ENCODE data around the gene CDH9. TPM values are rescaled to one million over a fixed set of nuclear protein-coding genes. Genes with fewer than 3 reads are reported as not detected.
"Not testable (repeated sequence)": the region's sequence is repeated elsewhere in the genome, so short reads cannot be mapped to it uniquely, and the experiment has no call there.

The CDH9 gene
- total RNA-seq, 1 experiment from 2014 or later, result not detected

- no peak for DNase-seq (ENCODE audit: low spot score)
These were observed 89.5 kb downstream of the CDH9 start for GRCh38 chr5:26948921-26949320.

GRCh38 chr5:26945901-26946300, 92.5 kb downstream of the CDH9 start:
- DNase-seq (ENCODE audit: low spot score), result no peak

GRCh38 chr5:26942481-26942880, 95.9 kb downstream of the CDH9 start:
- DNase-seq (ENCODE audit: low spot score), result peak; percentile 64

- DNase-seq (ENCODE audit: low spot score), result no peak
These were observed 97.4 kb downstream of the CDH9 start for GRCh38 chr5:26940994-26941393.

DNA sequence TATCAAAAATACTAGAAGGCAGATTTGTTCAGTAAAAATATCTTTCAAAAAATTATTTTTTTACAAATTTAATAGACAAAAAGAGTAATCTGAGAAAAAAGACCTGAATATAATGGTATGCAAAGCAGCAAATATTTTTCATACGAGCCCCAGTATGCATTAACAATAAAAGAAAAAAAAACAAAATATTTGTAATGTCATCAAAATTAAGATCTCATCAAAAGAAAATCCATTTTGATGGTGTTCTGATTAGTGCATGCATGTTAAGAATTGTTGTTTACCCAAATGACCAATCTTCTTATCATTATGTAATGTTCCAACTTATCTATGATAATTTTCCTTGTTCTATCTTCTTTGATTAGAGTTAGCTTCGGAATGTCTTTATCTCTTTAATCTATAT, 106.1 kb downstream of the CDH9 start:
- no peak for DNase-seq (ENCODE audit: low spot score)

DNA sequence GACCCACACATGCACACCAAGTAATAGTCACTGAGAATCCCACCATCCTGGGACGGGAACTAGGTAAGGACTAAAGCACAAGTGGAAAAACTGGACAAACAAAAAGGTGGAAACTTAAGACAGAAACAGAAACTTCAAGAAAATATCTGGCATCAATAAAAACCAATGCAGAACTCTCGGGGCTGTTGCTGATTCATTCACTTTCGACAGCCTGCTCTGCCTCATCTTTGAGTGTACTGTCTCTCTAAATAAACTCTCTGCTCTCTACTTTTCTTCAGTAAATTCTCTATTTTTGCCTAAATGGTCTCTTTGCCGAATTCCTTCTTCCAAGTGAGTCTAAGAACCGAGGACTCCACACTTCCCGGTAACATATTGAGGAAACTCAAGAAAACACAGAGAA, 116.9 kb downstream of the CDH9 start:
- DNase-seq (ENCODE audit: low spot score), result no peak

- DNase-seq (ENCODE audit: low spot score), result no peak
These were observed 134.9 kb downstream of the CDH9 start for GRCh38 chr5:26903469-26903868.

- DNase-seq (ENCODE audit: low spot score), result no peak
These were observed 143.6 kb downstream of the CDH9 start for GRCh38 chr5:26894719-26895263.

DNA sequence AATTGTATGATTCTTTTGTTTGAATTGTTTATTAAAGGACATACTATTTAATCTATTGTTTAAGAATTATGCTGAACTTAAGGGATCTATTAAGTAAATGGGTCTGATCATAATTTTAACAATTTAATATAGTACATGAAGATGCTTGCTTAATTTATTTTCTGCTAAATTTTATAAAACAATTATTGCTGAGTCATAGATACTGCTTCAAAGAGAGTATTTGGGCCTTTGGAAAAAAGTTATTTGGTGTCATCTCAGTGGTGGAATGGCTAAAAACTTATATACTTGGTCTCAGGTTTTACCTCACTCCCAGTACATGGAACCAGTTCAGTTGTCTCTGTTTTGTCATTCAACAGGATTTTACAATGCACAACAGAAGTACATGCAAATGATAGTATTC, 145.3 kb downstream of the CDH9 start:
- no peak for DNase-seq (ENCODE audit: low spot score)

GRCh38 chr5:26889815-26890214, 148.6 kb downstream of the CDH9 start:
- no peak for DNase-seq (ENCODE audit: low spot score)

- DNase-seq (ENCODE audit: low spot score), result no peak
These were observed 153.9 kb downstream of the CDH9 start for GRCh38 chr5:26884481-26884880.

DNA sequence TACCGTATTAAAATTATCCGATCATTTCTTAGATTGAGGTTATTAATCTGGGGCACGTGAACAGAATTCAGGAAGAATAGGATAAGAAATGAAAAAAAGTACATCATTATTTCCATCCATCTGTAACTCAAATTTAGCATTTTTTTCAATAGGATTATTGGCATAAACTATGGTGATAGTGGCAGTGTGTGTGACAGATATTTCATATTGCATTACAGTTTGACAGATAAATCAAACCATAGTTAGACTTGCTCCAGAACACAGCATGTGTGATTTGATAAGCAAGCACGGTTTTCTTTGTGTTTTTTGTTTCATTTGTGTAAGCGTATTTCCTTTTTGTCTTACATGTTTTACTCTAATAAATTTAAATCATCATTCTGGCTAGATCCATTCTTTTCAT, 155.0 kb downstream of the CDH9 start:
- no peak for DNase-seq (ENCODE audit: low spot score)

GRCh38 chr5:26881901-26882300, 156.5 kb downstream of the CDH9 start:
- no peak for DNase-seq (ENCODE audit: low spot score)

DNA sequence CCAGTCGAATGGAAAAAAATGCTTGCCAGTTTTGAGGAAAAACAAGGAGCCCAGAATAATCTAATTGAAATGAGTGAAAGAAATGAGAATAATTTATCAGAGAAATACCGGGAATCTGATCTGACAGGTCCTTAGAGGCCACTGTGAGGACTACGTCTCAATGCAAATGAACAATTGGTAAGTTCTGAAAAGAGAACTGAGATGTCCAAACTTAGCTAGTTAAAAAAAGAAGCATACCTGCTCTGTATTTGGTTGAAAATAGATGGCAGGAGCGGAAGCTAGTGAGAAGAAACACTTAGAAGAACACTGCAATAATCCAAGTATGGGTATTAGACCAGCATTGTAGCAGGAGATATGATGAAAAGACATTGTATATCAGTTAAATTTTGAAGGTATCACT, 161.2 kb downstream of the CDH9 start:
- DNase-seq (ENCODE audit: low spot score), result no peak

DNA sequence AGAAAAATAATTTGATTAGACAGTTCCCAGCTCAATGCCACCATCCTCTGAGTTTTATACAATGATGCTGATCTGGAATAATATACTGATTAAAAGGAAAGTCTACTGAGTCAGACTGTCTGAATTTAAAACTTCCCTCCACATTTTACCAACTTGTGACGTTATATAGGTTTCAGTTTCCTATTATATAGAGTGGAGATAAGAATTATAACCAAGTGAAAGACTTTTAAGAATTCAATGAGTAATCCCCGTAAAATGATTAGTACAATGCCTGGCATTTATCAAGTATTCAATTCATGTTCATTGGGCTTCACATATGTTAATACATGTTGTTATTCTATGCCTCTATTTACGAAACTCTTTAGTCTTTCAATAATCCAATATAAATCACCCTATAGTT, 166.0 kb downstream of the CDH9 start:
- DNase-seq (ENCODE audit: low spot score), result no peak

- no peak for DNase-seq (ENCODE audit: low spot score)
These were observed 168.6 kb downstream of the CDH9 start for GRCh38 chr5:26869781-26870180.

DNA sequence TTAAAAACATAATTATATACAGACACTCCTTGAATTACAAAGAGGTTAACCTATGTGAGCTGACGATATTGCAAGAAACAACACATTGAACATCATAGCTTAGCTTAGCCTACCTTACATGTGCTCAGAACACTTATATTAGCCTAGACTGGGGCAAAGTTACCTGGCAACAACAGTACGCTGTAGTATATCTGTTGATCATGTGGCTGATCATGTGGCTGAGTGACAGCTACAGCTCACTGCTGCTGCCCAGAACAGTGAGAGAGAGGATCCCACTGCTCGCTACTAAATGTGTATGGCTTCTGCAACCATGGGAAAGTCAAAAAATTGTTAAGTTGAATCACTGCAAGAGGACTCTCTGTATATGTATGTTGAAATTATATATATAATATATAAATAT, 169.9 kb downstream of the CDH9 start:
- DNase-seq (ENCODE audit: low spot score), result no peak

DNA sequence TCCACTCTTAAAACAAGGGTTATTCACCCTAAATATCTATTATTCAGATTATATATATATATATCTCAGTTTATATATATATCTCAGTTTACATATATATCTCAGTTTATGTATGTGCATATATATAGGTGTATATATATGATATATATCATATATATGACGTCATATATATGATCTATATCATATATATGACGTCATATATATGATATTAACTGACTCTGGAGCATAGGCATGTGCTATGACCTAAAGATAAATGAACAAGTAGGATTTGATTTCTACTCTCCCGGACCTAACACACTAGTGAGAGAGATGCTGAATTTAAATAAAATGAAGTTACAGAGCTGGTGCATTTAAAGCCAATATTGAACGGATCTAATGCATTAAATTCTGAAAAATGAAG, 174.3 kb downstream of the CDH9 start:
- no peak for DNase-seq (ENCODE audit: low spot score)

GRCh38 chr5:26856238-26856637, 182.1 kb downstream of the CDH9 start:
- no peak for DNase-seq (ENCODE audit: low spot score)

DNA sequence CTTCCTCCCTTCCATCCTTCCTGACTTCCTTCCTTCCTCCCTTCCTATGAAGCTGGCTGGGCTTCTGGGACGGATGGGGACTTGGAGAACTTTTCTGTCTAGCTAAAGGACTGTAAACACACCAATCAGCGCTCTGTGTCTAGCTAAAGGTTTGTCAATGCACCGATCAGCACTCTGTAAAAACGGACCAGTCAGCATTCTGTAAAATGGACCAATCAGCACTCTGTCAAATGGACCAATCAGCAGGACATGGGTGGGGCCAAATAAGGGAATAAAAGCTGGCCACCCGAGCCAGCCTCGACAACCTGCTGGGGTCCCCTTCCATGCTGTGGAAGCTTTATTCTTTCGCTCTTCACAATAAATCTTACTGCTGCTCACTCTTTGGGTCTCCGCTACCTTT, 185.9 kb downstream of the CDH9 start:
- DNase-seq (ENCODE audit: low spot score), result not testable (repeated sequence)

DNA sequence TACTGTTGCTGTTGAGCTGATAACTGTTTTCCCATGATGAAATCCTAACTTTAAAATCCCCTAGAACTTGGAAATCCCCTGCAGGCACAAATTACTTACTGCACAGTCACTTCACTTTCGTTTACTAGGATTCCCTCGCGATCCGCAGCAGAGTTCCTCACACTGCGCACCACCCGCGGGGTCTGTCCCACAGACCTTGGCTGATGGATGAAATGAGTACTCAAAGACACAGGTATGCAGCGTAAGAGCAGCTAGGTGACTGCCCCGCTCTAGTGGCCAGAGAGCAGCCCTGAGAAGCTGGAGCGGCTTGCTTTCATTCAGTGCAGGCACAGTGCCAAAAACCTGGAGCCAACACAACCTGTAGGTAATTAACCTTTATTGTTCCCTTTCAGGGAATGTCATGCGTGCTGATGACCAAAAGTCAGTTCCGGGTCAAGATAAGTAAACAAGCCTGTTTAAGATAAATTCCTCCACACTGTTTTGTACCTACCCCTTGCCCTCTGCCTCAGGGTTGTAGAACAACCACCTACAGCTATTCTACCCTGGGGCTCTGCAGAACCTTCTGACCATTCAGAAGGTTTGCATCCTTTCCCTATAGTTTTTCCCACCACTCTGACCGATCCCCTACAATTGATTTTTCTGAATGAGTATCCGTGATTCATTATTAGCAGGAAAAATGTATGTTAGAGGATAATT, 191.2 kb downstream of the CDH9 start:
- peak; percentile 29 for DNase-seq (ENCODE audit: low spot score)

GRCh38 chr5:26843677-26844076, 194.7 kb downstream of the CDH9 start:
- no peak for DNase-seq (ENCODE audit: low spot score)

DNA sequence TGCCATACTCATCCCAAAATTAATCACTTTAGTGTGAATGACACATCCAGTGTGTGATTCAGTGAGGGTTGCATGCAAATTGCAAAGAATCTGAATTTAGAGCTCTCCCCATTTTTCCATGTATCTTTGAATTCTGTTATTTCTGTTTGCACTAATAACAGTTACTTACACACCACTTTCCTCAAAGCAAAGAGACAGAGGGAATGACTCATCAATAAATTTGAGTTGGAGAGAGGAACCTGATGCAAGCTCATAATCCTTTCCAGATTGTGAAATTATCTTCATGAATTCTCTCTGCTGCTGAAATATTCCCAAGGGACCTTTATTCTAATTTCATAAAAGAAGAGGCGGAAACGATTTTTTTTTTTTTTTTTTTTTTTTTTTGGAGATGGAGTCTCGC, 204.8 kb downstream of the CDH9 start:
- no peak for DNase-seq (ENCODE audit: low spot score)

All from H4 (cell line).